GM19025 (cell line): ENCODE results near the gene GMEB2.

Source experiments
- ATAC-seq: cut with Tn5 transposase; IDR thresholded peaks from one replicate; pipeline ENCODE4 v1.9.1; 2021; ENCODE audit warnings: mild to moderate bottlenecking, low read depth, moderate library complexity; ENCODE audit not compliant: unreplicated experiment

The GMEB2 gene

DNA sequence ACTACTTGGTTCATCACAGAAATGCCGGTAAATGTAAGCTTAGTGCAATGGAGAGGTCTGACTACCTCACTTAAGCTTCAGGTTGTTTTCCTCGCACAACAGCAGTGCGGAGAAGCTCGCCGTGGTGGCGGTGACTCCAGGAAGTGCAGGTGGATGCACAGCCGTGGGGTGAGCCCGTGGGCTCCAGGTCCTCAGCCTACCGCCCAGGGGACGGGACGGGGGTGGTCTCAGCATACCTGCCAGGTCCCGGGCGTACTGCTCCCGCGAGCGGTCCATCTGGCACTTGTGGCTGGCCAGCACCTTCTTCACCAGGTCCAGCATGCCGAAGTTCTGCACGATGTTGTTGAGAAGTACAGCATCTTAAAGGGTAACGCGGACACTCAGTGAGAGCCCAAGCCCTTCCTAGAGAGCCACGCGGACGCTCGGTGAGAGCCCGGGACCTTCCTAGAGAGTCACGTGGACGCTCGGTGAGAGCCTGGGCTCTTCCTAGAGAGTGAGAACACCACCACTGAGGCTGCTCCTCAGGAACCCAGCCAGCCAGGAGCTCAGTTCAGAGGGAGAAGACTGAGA lies 35.0 kb downstream of the GMEB2 start:
- no peak for ATAC-seq

DNA sequence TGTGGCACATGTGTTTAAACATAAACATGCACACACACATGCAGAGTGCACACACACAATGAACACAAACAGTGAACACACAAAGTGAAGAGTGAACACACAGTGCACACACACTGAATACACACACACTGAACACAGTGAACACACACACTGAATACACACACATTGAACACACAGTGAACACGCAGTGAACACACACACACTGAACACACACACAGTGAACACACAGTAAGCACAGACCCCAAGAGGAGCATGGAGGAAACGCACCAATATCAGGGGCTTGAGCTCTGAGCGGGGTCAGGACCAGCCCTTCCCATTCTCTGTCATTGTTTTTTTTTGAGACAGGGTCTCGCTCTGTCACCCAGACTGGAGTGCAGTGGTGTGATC lies 35.8 kb downstream of the GMEB2 start:
- ATAC-seq: no peak

DNA sequence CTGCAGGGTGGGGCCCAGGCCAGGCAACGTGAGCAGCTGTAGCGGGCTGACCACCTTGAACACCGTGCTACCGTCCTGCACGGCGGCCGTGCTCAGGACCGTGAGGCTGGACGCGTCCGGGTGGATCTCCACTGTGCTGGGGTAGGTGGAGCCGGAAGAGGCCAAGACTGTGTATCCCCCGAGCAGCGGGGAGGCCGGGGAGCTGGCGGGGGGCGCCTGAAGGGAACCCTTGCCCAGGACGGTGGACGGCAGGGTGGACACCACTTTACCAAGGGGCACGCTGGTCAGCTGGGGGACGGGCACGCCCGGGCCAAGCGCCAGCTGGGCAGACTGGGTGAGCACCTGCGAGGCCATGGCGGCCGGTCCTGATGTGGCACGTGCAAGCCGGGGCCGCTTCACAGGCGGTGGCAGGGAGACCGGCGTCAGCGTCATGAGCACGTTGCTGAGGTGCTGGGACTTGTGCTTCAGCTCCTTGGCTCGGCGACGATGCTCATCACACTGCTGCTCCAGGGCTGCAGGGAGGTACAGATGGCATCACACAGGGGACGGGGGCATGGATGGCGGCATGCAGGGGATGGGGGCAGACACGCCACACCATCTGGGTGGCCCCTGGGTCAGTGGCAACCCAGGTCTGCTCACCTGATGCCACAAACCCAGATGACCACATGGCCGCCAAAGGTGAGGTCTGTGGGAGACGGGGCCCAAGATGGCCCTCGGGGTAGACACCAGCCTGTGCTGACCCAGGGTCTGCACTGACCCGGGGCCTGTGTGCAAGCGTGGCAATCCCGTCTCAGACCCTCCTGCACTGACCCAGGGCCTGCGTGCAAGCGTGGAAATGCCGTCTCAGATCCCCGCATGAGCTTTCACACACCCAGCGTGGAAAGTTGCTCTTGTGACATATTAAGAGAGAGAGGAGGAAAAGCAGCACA lies 36.4 kb downstream of the GMEB2 start:
- no peak for ATAC-seq

GRCh38 chr20:63589261-63590217 lies 37.4 kb downstream of the GMEB2 start:
- no peak for ATAC-seq

DNA sequence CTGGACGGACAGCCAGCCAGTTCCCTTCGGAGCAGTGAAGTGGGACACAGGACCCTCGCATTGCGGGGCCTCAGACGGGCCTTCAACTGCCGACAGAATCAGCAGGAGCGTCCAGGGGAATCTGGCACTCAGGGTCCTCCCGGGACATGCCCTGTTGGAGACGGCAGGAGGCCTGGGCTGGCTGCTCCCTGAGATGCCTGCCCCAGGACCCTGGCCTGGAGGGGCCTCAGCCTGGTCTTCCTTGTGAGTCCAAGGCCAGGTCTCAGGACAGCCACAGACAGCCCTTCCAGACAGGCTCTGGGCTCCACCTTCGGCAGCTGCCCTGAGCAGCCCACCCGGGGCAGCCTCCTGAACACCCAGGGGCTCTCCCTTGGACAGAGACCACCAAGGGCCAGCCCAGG lies 38.3 kb downstream of the GMEB2 start:
- ATAC-seq: no peak

DNA sequence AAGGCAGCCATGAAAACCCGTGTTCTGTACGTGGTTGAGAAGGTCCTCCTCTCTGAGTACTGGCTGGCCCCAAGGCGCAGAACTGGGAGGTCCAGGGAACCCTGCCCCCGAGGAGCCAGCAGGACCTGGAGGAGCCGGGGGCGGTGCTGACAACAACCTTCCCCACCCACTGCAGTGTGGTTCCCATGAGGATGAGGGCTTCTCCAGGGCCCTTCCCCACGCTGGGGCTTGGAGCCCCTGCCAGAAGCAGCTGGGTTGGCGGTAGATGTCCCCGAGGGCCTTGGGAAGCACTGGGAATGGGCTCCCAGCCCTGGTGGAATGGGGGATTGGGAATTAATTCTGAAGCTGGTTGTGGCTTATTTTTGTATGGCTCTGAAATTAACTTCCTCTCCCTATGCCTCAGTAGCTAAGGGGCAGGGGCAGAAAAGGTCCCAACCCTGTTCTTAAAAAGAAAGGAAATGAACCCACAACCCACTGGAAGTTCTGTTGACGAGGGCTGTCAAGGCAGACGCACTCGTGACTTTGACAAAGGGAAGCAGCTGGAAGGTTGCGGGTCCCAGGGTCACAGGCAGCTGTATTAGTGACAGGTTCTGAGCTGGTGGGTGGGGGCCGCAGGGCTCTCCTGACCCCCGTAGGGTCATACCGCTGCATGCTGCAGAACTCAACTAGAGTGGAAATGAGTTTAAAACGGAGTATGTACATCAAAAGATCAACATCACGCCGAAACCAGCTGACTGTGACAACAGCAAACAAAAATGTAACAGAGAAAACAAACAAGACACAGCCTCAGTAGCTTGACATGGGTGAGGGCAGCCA lies 38.9 kb downstream of the GMEB2 start:
- no peak for ATAC-seq

- ATAC-seq: no peak
Measured at GRCh38 chr20:63587256-63587655, 39.6 kb downstream of the GMEB2 start.

- no peak for ATAC-seq
Measured at GRCh38 chr20:63586797-63587196, 40.1 kb downstream of the GMEB2 start.

DNA sequence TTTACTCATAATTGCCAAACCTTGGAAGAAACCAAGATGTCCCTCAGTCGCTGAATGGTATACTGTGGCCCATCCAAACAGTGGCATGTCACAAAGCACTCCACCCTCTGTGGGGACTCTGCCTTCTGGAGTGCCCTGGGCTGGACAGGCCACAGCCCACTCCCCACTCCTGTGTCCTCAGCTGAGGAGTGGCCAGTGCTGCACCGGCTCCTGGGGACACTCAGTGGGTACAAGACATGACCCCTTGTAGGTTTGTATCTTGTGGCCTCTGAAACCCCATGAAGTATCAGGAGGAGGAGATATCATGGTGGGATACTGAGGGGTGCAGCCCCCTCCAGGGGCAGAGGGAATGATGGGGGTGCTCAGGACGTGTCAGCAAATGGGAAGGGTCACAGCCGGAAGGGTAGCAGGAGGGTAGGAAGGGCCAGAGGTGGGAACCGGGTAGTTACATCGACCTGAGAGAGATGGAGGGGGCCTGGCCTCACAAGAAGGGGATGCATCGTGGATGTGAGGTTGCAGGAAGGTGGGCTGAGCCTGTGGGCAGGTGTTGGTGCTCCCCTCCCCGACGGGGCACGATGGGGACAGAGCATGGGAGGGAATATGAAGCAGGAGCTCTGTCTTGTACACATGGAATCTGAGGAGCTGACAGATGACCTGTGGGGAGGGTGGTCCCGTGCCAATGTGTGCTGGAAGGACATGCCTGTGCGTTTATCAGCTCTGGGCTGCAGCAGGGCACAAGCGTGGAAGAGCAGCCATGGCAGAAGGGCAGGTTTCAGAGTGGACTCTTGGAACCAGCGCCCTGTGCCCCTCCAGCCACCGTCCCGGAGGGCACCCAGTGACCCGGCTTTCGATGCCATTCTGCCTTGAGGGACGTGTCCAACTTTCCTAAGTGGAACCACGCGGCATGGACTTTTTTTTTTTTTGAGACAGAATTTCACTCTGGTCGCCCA lies 41.0 kb downstream of the GMEB2 start:
- ATAC-seq: no peak

DNA sequence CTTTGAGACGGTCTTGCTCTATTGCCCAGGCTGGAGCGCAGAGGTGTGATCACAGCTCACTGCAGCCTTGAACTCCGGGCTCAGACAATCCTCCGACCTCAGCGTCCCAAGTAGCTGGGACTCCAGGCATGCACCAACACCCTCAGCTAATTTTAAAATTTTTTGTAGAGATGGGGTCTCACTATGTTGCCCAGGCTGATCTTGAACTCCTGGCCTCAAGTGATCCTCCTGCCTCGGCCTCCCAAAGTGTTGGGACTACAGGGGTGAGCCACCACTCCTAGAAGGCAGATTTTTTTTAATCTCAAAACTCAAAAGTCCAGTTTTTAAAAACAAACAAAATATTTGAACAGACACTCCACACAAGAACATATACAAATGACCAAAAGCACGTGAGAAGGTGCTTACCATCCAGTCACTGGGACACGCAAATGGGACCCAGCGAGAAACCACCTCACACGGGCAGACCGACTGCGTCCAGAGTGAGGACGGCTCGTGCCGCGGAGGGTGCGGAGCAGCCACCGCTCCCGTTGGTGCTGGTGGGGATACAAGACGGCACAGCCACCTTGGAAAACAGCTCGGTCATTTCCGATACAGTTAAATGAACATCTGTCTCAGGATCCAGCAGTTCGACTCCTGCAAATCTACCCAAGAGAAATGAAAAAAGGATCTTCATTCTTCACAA lies 44.4 kb downstream of the GMEB2 start:
- ATAC-seq: no peak

GRCh38 chr20:63580796-63581461 lies 46.0 kb downstream of the GMEB2 start:
- ATAC-seq: no peak

DNA sequence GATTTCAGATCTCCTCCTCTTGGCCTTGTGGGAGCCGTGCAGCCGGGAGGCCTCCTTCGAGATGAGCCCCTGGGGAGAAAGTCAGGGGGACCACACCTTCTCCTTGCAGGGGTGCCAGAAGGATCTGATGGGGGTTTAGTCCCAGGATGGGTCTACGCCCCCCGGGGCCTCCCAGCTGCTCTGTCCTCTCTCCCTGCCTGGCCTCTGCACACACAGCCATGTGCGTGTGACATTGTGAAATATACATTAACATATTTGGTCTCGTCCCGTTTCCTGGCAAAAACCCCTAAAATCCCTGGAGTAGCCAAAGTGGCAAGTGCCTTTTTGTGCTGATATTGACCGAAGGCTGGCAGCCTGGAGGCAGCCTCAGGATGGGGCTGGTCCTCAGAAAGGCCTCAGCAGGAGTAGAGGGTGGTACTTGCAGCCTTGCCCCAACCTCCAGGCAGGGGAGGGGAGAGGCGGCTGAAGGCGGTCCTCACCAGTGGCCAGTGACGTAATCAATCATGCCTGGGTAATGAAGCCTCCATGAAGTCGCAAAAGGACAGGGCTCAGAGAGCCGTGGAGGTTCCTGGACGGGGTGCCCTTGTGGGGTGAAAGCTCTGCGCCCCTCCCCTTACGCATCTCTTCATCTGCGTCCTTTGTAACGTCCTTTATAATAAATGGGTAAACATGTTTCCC lies 47.7 kb downstream of the GMEB2 start:
- no peak for ATAC-seq

DNA sequence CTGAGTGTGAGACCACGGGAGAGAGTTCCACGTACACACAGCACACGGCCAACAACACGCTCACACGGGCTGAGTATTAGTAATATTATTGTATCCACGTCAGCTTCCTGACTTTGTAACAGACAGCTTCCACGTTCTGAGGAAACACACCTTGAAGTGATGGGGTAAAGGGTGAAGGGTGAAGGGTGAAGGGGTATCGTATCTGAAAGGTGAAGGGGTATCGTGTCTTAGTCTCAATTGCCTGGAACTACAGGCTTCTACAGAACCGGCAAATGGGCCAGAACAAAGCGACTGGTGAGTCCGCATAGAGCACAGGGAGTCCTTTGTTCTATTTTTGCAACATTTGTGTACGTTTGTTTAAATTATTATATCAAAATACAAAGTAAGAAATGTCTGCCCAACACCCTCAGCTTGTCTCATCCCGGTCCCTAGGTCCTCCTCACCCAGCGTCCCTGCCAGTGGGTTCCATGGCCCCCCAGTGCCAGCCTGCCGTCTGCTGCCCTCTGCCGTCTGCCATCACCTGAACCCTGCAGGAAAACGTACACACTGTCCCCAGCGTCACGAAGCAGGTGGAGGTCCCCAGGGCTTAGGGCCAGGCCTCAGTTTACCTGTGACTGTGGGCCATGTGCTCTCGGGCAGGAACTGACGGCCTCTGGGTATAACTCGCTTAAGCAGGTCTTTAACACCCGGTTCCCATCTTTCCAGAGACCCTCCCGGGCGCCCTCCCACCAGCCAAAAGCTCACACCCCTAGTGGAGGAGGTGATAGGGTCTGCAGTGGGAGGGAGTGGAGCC lies 48.5 kb downstream of the GMEB2 start:
- ATAC-seq: no peak

DNA sequence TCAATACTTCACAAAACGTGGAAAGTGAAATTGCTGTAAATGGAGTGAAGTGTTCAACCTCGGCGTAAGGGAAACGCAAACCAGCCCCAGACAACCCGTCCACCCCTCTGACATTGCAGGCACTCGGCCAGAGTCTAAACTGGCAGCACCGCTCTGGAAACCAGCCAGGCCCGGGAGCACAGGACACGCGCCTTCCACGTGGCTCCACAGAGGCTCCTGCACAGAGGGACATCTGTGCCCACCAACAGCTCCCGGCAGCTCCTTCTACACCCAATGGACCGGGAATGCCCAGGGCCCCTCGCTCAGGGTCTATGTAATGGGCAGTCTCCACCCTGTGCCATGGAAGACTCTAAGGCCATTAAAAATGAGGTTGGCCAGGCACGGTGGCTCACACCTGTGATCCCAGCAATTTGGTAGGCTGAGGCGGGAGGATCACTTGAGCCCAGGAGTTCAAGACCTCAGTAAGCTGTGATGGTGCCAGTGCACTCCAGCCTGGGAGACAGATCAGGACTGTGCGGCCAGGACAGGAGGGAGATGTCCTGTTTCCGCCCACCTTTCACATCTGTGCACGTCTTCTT lies 49.5 kb downstream of the GMEB2 start:
- no peak for ATAC-seq

- ATAC-seq: no peak
Measured at GRCh38 chr20:63576311-63576710, 50.6 kb downstream of the GMEB2 start.
